K562 (cell line): ENCODE results near the gene RPL35. TPM values are rescaled to one million over a fixed set of nuclear protein-coding genes. Genes with fewer than 3 reads are reported as not detected.

Experiments
- ADNP ChIP-seq: fragments of 200-800 bp; sonication (Bioruptor generic); IDR thresholded peaks from 2 replicates; pipeline ENCODE4 v1.6.1; 2016; ENCODE audit warnings: missing genetic modification characterization, missing compliant biosample characterization
- CHD1 ChIP-seq: fragments of 200-600 bp; sonication (generic); IDR thresholded peaks from one replicate; pipeline ENCODE4 v1.6.1; 2012; ENCODE audit warnings: mild to moderate bottlenecking, moderate library complexity, low read length, inconsistent platforms
- CREBBP ChIP-seq: IDR thresholded peaks from one replicate; pipeline ENCODE4 v1.6.1; 2012; ENCODE audit warnings: low read depth, mild to moderate bottlenecking, control low read depth, inconsistent platforms, low read length
- CREM ChIP-seq: IDR thresholded peaks from 2 replicates; pipeline ENCODE4 v1.6.1; 2014; ENCODE audit warnings: antibody characterized with exemption, low read depth
- FOXP1 ChIP-seq: sonication (generic); formaldehyde crosslinking; IDR thresholded peaks from 2 replicates; pipeline ENCODE4 v1.8.0; 2022; ENCODE audit warnings: mild to moderate bottlenecking, missing genetic modification reagents
- KDM5B ChIP-seq: fragments of 200-600 bp; sonication (generic); IDR thresholded peaks from 2 replicates; pipeline ENCODE4 v1.6.1; 2012; ENCODE audit warnings: low read depth, mild to moderate bottlenecking, moderate library complexity, low read length, control low read depth, inconsistent platforms; ENCODE audit not compliant: insufficient replicate concordance
- KLF1 ChIP-seq: fragments of 450-650 bp; IDR thresholded peaks from 2 replicates; pipeline ENCODE4 v1.6.1; 2016; ENCODE audit warnings: missing genetic modification characterization, missing compliant biosample characterization
- RAD51 ChIP-seq: fragments of 450-650 bp; IDR thresholded peaks from 2 replicates; pipeline ENCODE4 v1.7.1; 2016; ENCODE audit warnings: low read depth, mild to moderate bottlenecking, borderline replicate concordance
- SMAD3 ChIP-seq: fragments of 450-650 bp; formaldehyde crosslinking; conservative IDR thresholded peaks from 2 replicates; pipeline ENCODE4 v1.4.0; 2020; ENCODE audit warnings: mild to moderate bottlenecking
- TEAD2 ChIP-seq: fragments of 450-650 bp; IDR thresholded peaks from 2 replicates; pipeline ENCODE4 v1.6.1; 2016; ENCODE audit warnings: missing genetic modification characterization, control low read depth, missing compliant biosample characterization
- YBX1 ChIP-seq: fragments of 450-650 bp; IDR thresholded peaks from 2 replicates; pipeline ENCODE4 v1.7.1; 2016; ENCODE audit warnings: mild to moderate bottlenecking
- ZFPM2 ChIP-seq: fragments of 250-450 bp; sonication (Bioruptor Pico); IDR thresholded peaks from 2 replicates; pipeline ENCODE4 v1.5.1; 2022; ENCODE audit warnings: mild to moderate bottlenecking
- polyA plus RNA-seq, 8 experiments: library from polyadenylated mRNA; depleted of rRNA in 4 of 8; stranded (reverse) in 5 of 8; unstranded in 3 of 8; fragments of >200 nt; fragmentation: Nextera tagmentation in 2 of 8; fragmentation: Illumina TruSeq in 1 of 8; extraction: Ambion mirVana in 2 of 8; extraction: Trizol in 1 of 8; gene quantifications; 2 replicates each; pipeline versions ENCODE4 v1.2.1 to v1.2.3, GENCODE V29; 2011 to 2014; ENCODE audit warnings: inconsistent platforms in 1 of 8, missing spikeins in 1 of 8
- total RNA-seq, 7 experiments: library from RNA; depleted of rRNA in 6 of 7; stranded (reverse); fragments of >200 nt in 6 of 7; fragmentation: Illumina TruSeq in 2 of 7; extraction: Trizol in 2 of 7; gene quantifications; 2 replicates each; pipeline versions ENCODE4 v1.2.1 to v1.2.3, GENCODE V29; 2011 to 2021; ENCODE audit warnings: low replicate concordance in 1 of 7
- TF ChIP-seq, protein P1 (sequence below): sonication (generic); formaldehyde crosslinking; IDR thresholded peaks from 2 replicates; pipeline ENCODE4 v1.8.0; 2023; ENCODE audit warnings: mild to moderate bottlenecking, missing genetic modification reagents
- TF ChIP-seq, protein P2 (sequence below): fragments of 450-650 bp; IDR thresholded peaks from 2 replicates; pipeline ENCODE4 v1.6.1; 2016; ENCODE audit warnings: missing biosample characterization, missing genetic modification characterization
- TF ChIP-seq, protein P3 (sequence below): fragments of 250-450 bp; sonication (Bioruptor Pico); IDR thresholded peaks from 2 replicates; pipeline ENCODE4 v1.4.0; 2020; ENCODE audit warnings: borderline replicate concordance
- TF ChIP-seq, protein P4 (sequence below): sonication (generic); formaldehyde crosslinking; IDR thresholded peaks from 2 replicates; pipeline ENCODE4 v1.8.0; 2023; ENCODE audit warnings: mild to moderate bottlenecking, missing genetic modification reagents
- TF ChIP-seq, protein P5 (sequence below): fragments of 450-650 bp; formaldehyde crosslinking; IDR thresholded peaks from 2 replicates; pipeline ENCODE4 v1.4.0; 2020; ENCODE audit warnings: mild to moderate bottlenecking
- TF ChIP-seq, protein P6 (sequence below): fragments of 200-800 bp; sonication (Bioruptor generic); IDR thresholded peaks from 2 replicates; pipeline ENCODE4 v1.6.1; 2017; ENCODE audit warnings: missing genetic modification characterization, missing compliant biosample characterization

RPL35 gene
- total and polyA plus RNA-seq, 9 of the 15 experiments (the other 6 are each of a cell fraction or from before 2014, with no cell fraction given): 1,755 to 5,101 (median 3,405) TPM

DNA sequence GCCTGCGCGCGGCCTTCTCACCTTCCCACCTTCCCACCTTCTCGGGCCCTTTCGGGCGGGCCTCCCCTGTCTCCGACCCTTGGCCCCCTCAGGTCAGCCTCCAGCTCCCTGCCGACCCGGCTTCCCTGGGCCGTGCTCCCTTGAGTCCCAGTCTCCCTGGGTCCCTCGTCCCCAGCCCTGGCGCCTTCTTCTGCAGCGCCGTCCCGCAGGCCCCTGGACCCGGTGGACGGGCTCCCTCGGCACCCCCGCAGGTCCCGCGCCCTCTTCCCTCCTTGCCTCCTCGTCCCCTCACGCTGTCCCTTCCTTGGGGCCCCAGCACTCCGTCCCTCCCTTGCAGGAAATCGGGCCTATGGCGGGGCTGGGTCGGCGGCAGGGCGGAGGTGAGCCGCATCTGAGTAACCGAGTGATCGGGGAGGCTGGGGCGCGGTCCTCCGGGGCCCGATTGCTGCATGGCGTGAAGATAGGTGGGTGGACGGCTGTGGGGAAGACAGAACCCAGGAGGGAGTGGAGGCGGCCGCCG lies 7.8 kb upstream of the RPL35 start (continued):
- TF ChIP-seq FOXP1 (CRISPR knock-in tag) (peak; percentile 62; the same call in 1 of the 2 replicates), CREM (no peak), ZFPM2 (CRISPR knock-in tag) (0 out of 2 replicates have a peak, but pooled peaks have one; percentile 5), TEAD2 (tag) (no peak), KDM5B (no peak), CHD1 (peak; percentile 27), RAD51 (no peak), CREBBP (no peak), YBX1 (no peak), SMAD3 (CRISPR knock-in tag) (no peak), ADNP (no peak), KLF1 (no peak)
- TF ChIP-seq, protein P1, sequence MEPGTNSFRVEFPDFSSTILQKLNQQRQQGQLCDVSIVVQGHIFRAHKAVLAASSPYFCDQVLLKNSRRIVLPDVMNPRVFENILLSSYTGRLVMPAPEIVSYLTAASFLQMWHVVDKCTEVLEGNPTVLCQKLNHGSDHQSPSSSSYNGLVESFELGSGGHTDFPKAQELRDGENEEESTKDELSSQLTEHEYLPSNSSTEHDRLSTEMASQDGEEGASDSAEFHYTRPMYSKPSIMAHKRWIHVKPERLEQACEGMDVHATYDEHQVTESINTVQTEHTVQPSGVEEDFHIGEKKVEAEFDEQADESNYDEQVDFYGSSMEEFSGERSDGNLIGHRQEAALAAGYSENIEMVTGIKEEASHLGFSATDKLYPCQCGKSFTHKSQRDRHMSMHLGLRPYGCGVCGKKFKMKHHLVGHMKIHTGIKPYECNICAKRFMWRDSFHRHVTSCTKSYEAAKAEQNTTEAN (CRISPR knock-in tag): 0 out of 2 replicates have a peak, but pooled peaks have one; percentile 34
- TF ChIP-seq, protein P2, sequence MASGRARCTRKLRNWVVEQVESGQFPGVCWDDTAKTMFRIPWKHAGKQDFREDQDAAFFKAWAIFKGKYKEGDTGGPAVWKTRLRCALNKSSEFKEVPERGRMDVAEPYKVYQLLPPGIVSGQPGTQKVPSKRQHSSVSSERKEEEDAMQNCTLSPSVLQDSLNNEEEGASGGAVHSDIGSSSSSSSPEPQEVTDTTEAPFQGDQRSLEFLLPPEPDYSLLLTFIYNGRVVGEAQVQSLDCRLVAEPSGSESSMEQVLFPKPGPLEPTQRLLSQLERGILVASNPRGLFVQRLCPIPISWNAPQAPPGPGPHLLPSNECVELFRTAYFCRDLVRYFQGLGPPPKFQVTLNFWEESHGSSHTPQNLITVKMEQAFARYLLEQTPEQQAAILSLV (tag): no peak
- TF ChIP-seq, protein P3, sequence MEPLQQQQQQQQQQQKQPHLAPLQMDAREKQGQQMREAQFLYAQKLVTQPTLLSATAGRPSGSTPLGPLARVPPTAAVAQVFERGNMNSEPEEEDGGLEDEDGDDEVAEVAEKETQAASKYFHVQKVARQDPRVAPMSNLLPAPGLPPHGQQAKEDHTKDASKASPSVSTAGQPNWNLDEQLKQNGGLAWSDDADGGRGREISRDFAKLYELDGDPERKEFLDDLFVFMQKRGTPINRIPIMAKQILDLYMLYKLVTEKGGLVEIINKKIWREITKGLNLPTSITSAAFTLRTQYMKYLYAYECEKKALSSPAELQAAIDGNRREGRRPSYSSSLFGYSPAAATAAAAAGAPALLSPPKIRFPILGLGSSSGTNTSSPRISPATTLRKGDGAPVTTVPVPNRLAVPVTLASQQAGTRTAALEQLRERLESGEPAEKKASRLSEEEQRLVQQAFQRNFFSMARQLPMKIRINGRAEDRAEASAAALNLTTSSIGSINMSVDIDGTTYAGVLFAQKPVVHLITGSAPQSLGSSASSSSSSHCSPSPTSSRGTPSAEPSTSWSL (CRISPR knock-in tag): no peak
- TF ChIP-seq, protein P4, sequence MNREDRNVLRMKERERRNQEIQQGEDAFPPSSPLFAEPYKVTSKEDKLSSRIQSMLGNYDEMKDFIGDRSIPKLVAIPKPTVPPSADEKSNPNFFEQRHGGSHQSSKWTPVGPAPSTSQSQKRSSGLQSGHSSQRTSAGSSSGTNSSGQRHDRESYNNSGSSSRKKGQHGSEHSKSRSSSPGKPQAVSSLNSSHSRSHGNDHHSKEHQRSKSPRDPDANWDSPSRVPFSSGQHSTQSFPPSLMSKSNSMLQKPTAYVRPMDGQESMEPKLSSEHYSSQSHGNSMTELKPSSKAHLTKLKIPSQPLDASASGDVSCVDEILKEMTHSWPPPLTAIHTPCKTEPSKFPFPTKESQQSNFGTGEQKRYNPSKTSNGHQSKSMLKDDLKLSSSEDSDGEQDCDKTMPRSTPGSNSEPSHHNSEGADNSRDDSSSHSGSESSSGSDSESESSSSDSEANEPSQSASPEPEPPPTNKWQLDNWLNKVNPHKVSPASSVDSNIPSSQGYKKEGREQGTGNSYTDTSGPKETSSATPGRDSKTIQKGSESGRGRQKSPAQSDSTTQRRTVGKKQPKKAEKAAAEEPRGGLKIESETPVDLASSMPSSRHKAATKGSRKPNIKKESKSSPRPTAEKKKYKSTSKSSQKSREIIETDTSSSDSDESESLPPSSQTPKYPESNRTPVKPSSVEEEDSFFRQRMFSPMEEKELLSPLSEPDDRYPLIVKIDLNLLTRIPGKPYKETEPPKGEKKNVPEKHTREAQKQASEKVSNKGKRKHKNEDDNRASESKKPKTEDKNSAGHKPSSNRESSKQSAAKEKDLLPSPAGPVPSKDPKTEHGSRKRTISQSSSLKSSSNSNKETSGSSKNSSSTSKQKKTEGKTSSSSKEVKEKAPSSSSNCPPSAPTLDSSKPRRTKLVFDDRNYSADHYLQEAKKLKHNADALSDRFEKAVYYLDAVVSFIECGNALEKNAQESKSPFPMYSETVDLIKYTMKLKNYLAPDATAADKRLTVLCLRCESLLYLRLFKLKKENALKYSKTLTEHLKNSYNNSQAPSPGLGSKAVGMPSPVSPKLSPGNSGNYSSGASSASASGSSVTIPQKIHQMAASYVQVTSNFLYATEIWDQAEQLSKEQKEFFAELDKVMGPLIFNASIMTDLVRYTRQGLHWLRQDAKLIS (CRISPR knock-in tag): no peak
- TF ChIP-seq, protein P5, sequence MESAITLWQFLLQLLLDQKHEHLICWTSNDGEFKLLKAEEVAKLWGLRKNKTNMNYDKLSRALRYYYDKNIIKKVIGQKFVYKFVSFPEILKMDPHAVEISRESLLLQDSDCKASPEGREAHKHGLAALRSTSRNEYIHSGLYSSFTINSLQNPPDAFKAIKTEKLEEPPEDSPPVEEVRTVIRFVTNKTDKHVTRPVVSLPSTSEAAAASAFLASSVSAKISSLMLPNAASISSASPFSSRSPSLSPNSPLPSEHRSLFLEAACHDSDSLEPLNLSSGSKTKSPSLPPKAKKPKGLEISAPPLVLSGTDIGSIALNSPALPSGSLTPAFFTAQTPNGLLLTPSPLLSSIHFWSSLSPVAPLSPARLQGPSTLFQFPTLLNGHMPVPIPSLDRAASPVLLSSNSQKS (CRISPR knock-in tag): no peak
- TF ChIP-seq, protein P6, sequence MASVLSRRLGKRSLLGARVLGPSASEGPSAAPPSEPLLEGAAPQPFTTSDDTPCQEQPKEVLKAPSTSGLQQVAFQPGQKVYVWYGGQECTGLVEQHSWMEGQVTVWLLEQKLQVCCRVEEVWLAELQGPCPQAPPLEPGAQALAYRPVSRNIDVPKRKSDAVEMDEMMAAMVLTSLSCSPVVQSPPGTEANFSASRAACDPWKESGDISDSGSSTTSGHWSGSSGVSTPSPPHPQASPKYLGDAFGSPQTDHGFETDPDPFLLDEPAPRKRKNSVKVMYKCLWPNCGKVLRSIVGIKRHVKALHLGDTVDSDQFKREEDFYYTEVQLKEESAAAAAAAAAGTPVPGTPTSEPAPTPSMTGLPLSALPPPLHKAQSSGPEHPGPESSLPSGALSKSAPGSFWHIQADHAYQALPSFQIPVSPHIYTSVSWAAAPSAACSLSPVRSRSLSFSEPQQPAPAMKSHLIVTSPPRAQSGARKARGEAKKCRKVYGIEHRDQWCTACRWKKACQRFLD (CRISPR knock-in tag): no peak
